CD1c-positive myeloid dendritic cell (primary cell): ENCODE results near the gene ZNF445.
"Not testable (repeated sequence)": the region's sequence is repeated elsewhere in the genome, so short reads cannot be mapped to it uniquely, and the experiment has no call there.

Experiments used
- DNase-seq: peaks from one replicate; pipeline ENCODE4 v3.0.0-alpha.2; 2016; ENCODE audit errors: extremely low spot score

ZNF445 gene

DNA sequence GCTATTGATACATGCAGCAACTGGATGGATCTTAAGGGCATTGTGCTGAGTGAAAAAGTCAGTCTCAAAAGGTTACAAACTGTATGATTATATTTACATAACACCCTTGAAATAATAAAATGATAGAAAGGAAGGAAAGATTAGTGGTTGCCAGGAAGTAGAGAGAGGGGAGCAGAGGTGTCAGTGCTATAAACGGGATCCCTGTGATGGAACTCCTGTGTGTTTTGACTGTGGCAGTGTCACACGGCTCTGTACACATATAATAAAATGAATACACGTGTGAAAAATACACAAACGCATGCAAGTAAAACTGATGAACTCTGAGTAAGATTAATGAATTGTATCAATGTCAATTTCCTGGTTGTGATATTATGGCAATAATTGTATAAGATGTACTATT lies 78.6 kb downstream of the ZNF445 start:
- no peak for DNase-seq

DNA sequence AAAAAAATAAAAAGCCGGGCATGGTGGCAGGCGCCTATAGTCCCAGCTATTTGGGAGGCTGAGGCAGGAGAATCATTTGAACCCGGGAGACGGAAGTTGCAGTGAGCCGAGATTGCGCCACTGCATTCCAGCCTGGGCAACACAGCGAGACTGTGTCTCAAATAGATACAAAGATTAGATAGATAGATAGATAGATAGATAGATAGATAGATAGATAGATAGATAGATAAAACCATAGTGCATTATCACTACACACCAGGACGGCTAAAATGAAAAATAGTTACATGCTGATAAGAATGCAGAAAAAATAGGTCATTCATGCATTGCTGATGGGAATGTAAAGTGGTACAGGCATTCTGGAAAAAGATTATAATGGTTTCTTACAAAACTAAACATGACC lies 79.2 kb downstream of the ZNF445 start:
- not testable (repeated sequence) for DNase-seq

DNA sequence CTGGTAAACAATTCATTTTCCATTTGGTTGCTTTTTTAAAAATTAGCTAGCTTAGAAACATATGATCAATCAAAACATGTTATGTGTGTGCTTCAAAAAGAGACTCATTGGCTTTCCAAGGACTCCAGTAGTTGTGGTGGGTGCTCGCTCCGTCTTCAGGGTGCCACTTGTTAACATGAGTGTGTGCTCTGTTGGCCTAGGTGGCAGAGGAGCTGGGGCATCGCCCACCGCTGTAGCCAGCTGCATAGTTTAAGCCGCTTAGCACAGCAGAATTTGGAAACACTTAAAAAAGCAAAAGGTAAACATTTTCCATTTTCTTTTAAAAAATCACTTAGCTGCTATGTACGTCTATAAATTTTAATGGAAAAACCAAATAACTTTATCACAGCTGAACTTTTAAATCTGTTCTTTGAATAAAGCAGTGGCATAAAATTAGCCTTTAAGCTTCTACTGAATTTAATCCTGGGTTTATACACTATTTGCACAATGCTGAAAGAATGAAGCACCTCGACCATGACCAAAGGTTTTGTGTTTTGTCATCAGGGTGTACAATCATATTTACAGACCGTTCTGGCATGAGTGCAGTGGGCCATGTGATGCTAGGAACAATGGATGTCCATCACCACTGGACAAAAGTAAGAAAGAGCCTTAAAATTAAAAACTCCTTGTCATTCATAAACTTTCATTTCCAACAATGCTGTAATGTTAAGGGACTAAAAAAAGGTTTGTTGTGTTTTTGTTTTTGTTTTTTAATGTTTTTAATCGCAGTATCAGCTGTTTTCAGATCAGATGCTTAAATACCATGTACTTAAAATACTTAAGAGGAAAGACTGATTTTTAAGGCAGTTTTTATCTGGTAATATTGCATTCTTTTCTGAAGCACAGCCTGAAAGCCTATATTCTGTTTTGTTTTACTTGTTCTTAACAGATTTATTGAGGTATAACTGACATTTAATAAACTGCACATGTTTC lies 81.0 kb downstream of the ZNF445 start:
- no peak for DNase-seq

DNA sequence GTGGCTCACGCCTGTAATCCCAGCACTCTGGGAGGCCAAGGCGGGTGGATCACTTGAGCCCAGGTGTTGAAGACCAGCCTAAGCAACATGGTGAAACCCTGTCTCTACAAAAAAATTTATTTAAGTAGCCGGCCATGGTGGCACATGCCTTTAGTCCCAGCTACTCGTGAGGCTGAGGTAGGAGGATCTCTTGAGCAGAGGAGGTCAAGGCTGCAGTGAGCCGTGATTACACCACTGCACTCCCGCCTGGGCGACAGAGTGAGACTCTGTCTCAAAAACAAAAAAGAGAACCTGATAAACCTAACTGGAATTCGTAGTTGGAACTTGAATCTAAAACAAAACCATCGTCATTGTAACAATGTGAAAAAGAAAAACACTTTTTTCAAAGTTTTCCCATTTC lies 81.8 kb downstream of the ZNF445 start:
- no peak for DNase-seq

DNA sequence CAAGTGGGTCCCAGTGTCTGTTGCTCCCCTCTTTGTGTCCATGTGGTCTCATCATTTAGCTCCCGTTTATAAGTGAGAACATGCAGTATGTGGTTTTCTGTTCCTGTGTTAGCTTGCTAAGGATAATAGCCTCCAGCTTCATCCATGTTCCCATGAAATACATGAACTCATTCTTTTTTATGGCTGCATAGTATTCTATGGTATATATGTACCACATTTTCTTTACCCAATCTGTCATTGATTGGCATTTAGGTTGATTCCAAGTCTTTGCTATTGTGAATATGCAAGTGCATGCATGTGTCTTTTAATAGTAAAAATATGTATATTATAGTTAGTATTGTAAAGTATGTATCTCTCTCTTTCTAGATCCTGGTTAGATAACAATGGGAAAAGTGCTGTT lies 85.0 kb downstream of the ZNF445 start:
- no peak for DNase-seq

DNA sequence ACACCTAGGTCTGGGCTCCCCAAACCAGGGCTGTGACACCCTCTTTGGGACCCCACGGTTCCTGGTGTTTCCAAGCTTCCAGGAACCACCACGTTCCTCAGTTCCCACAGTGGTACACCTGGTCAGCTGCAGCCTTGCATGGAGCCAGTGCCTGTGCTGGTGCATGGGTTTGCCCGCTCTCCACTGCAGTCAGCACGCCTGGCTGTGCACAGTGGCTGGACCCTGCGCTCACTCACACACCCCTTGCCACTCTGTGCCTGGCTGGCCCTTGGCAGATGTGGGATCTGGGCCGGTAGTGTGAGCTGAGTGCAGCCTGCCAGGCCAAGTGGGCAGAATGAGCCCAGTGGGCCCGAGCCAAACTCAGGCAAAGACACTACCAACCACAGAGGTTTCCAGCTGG lies 90.1 kb downstream of the ZNF445 start:
- DNase-seq: no peak
